ENCODE data around the gene CPN2. TPM values are rescaled to one million over a fixed set of nuclear protein-coding genes. Genes with fewer than 3 reads are reported as not detected.

CPN2 gene
- polyA plus RNA-seq, 2 of the 4 experiments (the other 2 are of a cell fraction) = not detected

DNA sequence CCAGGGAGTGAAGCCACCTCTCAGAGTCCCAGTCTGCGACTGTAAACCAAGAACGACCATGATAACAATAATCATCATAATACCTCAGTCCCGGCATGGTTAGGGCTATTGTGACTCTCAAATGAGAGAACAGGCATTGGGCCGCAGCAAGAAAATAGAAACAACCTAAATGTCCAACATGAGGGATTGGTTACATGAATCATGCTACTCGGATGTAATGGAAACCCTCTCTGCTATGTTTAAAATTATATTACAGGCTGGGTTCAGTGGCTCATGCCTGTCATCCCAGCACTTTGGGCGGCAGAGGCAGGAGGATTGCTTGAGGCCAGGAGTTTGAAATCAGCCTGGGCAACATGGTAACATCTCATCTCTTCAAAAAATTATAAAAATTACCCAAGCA is 2.8 kb downstream of the CPN2 start:
- 83% methylated on average over 3 of the region's 6 CpGs for WGBS (ENCODE audit: missing lambda C conversion rate)
- H3K4me2 ChIP-seq = no peak overlapping the region
- ATAC-seq = no peak
- no peak for FAIRE-seq
- TF ChIP-seq SREBF2 (IDR thresholded peaks at IDR 0.05) = no peak
- TF ChIP-seq, protein P1, sequence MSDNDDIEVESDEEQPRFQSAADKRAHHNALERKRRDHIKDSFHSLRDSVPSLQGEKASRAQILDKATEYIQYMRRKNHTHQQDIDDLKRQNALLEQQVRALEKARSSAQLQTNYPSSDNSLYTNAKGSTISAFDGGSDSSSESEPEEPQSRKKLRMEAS (IDR thresholded peaks at IDR 0.05) = no peak
- TF ChIP-seq, protein P2, sequence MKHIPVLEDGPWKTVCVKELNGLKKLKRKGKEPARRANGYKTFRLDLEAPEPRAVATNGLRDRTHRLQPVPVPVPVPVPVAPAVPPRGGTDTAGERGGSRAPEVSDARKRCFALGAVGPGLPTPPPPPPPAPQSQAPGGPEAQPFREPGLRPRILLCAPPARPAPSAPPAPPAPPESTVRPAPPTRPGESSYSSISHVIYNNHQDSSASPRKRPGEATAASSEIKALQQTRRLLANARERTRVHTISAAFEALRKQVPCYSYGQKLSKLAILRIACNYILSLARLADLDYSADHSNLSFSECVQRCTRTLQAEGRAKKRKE (CRISPR knock-in tag; IDR thresholded peaks at IDR 0.05; ENCODE audit: low read depth) = no peak
- no peak for TF ChIP-seq HEYL (CRISPR knock-in tag; IDR thresholded peaks at IDR 0.05)
- TF ChIP-seq CHD4 (IDR thresholded peaks at IDR 0.05; ENCODE audit: borderline replicate concordance) = no peak
- TF ChIP-seq NR3C1 (IDR thresholded peaks at IDR 0.05) = no peak
- TF ChIP-seq, protein P3, sequence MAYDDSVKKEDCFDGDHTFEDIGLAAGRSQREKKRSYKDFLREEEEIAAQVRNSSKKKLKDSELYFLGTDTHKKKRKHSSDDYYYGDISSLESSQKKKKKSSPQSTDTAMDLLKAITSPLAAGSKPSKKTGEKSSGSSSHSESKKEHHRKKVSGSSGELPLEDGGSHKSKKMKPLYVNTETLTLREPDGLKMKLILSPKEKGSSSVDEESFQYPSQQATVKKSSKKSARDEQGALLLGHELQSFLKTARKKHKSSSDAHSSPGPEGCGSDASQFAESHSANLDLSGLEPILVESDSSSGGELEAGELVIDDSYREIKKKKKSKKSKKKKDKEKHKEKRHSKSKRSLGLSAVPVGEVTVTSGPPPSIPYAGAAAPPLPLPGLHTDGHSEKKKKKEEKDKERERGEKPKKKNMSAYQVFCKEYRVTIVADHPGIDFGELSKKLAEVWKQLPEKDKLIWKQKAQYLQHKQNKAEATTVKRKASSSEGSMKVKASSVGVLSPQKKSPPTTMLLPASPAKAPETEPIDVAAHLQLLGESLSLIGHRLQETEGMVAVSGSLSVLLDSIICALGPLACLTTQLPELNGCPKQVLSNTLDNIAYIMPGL (CRISPR knock-in tag; IDR thresholded peaks at IDR 0.05; ENCODE audit: borderline replicate concordance) = no peak
- no peak for TF ChIP-seq CHD2 (IDR thresholded peaks at IDR 0.05; ENCODE audit: low read length, partially characterized antibody)
- TF ChIP-seq, protein P4, sequence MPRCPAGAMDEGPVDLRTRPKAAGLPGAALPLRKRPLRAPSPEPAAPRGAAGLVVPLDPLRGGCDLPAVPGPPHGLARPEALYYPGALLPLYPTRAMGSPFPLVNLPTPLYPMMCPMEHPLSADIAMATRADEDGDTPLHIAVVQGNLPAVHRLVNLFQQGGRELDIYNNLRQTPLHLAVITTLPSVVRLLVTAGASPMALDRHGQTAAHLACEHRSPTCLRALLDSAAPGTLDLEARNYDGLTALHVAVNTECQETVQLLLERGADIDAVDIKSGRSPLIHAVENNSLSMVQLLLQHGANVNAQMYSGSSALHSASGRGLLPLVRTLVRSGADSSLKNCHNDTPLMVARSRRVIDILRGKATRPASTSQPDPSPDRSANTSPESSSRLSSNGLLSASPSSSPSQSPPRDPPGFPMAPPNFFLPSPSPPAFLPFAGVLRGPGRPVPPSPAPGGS (IDR thresholded peaks at IDR 0.05) = no peak
- TF ChIP-seq RCOR1 (IDR thresholded peaks at IDR 0.05; ENCODE audit: low read depth, low read length) = no peak
- TF ChIP-seq, protein P5, sequence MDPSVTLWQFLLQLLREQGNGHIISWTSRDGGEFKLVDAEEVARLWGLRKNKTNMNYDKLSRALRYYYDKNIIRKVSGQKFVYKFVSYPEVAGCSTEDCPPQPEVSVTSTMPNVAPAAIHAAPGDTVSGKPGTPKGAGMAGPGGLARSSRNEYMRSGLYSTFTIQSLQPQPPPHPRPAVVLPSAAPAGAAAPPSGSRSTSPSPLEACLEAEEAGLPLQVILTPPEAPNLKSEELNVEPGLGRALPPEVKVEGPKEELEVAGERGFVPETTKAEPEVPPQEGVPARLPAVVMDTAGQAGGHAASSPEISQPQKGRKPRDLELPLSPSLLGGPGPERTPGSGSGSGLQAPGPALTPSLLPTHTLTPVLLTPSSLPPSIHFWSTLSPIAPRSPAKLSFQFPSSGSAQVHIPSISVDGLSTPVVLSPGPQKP (IDR thresholded peaks at IDR 0.05; ENCODE audit: low read depth, low read length) = no peak
- TF ChIP-seq RNF2 (IDR thresholded peaks at IDR 0.05; ENCODE audit: borderline replicate concordance, low read depth) = no peak
- TF ChIP-seq POLR2A (IDR thresholded peaks at IDR 0.05; ENCODE audit: low read length) = no peak
- TF ChIP-seq ESRRA (IDR thresholded peaks at IDR 0.05; ENCODE audit: borderline replicate concordance, low read length) = no peak
- TF ChIP-seq MAFK (IDR thresholded peaks at IDR 0.05; ENCODE audit: partially characterized antibody) = no peak
- no peak overlapping the region for H3K27ac ChIP-seq
- POLR2A ChIA-PET = no interaction called here
- no peak overlapping the region for H3K4me3 ChIP-seq
- CTCF ChIA-PET = interaction anchor here (1.2 kb wide), 1 partner anchor 15 kb away, joined by 3 read pairs; no protein-coding TSS in a partner anchor
- H3K9me3 ChIP-seq = no peaks in the 10 kb centered on the region
- no peaks in the 10 kb centered on the region for H3K4me1 ChIP-seq
- DNase-seq (ENCODE audit: low read depth in 1 of 2, low spot score in 1 of 2) = no peak

DNA sequence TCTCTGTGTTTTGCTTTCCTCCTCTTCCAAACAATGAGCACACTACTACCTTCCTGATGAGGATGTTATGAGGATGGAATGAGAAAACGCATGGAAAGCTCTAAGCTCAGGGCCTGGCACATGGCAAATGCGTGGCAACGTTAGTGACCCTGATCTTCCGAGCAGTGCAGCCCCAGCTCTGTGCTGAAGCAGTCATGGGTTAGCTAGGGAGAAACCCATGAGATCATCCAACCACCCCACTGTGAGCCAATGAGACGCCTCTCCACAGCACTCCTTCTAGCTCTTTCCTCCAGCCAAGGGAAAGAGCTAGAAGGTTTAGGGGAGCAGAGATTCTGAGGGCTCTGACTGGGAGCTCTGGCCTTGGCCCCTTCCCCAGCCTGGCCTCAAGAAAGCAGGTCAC is 4.5 kb downstream of the CPN2 start:
- Histone ChIP-seq H3K27ac (no peak overlapping the region), H3K4me1 (no peaks in the 10 kb centered on the region), H3K4me3 (no peak overlapping the region), H3K4me2 (no peak overlapping the region), H3K9me3 (no peaks in the 10 kb centered on the region)
- DNase-seq (ENCODE audit: low read depth in 1 of 2, low spot score in 1 of 2) = no peak
- FAIRE-seq = no peak
- TF ChIP-seq, protein P6, sequence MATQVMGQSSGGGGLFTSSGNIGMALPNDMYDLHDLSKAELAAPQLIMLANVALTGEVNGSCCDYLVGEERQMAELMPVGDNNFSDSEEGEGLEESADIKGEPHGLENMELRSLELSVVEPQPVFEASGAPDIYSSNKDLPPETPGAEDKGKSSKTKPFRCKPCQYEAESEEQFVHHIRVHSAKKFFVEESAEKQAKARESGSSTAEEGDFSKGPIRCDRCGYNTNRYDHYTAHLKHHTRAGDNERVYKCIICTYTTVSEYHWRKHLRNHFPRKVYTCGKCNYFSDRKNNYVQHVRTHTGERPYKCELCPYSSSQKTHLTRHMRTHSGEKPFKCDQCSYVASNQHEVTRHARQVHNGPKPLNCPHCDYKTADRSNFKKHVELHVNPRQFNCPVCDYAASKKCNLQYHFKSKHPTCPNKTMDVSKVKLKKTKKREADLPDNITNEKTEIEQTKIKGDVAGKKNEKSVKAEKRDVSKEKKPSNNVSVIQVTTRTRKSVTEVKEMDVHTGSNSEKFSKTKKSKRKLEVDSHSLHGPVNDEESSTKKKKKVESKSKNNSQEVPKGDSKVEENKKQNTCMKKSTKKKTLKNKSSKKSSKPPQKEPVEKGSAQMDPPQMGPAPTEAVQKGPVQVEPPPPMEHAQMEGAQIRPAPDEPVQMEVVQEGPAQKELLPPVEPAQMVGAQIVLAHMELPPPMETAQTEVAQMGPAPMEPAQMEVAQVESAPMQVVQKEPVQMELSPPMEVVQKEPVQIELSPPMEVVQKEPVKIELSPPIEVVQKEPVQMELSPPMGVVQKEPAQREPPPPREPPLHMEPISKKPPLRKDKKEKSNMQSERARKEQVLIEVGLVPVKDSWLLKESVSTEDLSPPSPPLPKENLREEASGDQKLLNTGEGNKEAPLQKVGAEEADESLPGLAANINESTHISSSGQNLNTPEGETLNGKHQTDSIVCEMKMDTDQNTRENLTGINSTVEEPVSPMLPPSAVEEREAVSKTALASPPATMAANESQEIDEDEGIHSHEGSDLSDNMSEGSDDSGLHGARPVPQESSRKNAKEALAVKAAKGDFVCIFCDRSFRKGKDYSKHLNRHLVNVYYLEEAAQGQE (IDR thresholded peaks at IDR 0.05) = no peak
- no peak for TF ChIP-seq RCOR1 (IDR thresholded peaks at IDR 0.05; ENCODE audit: low read depth, low read length)
- TF ChIP-seq, protein P1 (IDR thresholded peaks at IDR 0.05) = no peak
- TF ChIP-seq CBX8 (IDR thresholded peaks at IDR 0.05) = no peak
- TF ChIP-seq, protein P2 (CRISPR knock-in tag; IDR thresholded peaks at IDR 0.05; ENCODE audit: low read depth) = no peak
- ChIA-PET CTCF (interaction anchor here (0.8 to 5.8 kb wide), 5 partner anchors 10 to 681 kb away, joined by 3 to 74 read pairs (median 7); no protein-coding TSS in a partner anchor), POLR2A (no interaction called here)
- 73% methylated on average over 5 of the region's 5 CpGs for WGBS (ENCODE audit: missing lambda C conversion rate)
- ATAC-seq = no peak
